ENCODE data around the gene ZC3H7B. TPM values are rescaled to one million over a fixed set of nuclear protein-coding genes. Genes with fewer than 3 reads are reported as not detected.

ZC3H7B gene
- polyA plus RNA-seq, 3 donors = 0.31 to 15.7 (median 0.49) TPM

DNA sequence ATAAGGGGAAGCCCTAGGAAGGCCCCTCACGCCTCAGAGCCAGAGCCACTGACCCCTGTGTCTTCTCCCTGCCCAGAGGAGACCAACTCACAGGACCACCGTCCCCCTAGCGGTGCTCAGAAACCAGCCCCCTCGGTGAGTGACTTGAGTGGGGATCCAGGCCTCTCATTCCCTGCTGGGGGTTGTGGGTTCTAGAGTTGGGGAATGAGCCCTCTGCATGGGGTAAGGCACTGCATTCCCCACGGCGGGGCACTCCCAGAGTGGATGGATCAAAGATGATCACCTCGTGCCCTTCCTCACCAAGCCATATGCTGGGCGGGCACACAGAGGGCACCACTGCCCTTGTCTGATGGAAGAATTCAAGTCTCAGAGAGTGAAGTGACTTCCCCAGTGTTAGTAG is 39.7 kb downstream of the ZC3H7B start:
- Histone ChIP-seq H3K4me2 (replicated peaks; ENCODE audit: extremely low read depth, low read length, poor library complexity, severe bottlenecking) (no peak overlapping the region), H3K9me3 (replicated peaks in 1 of 2; ENCODE audit: control insufficient read depth in 1 of 2, insufficient read depth in 1 of 2, low read length in 2 of 2) (no peaks in the 10 kb centered on the region), H3K36me3 (replicated peaks in 1 of 2; ENCODE audit: control insufficient read depth in 1 of 2, insufficient read depth in 2 of 2, low read length in 2 of 2) (peaks cover 63 to 80% of the 10 kb centered on the region in 2 donors), H3K9ac (ENCODE audit: insufficient read depth, low read length, poor library complexity, severe bottlenecking) (no peak overlapping the region), H4K20me1 (ENCODE audit: insufficient read depth, low read length) (no peaks in the 10 kb centered on the region), H3K79me2 (ENCODE audit: insufficient read depth, low read length) (no peaks in the 10 kb centered on the region), H3K27ac (ENCODE audit: low read depth in 1 of 2, low read length in 2 of 2) (no peak overlapping the region), H3K27me3 (ENCODE audit: control insufficient read depth in 2 of 2, insufficient read depth in 2 of 2, low read length in 2 of 2) (no peaks in the 10 kb centered on the region), H3K4me1 (ENCODE audit: control insufficient read depth in 1 of 2, insufficient read depth in 2 of 2, low read length in 2 of 2) (no peaks in the 10 kb centered on the region), H3K4me3 (replicated peaks in 1 of 3; ENCODE audit: low read depth in 2 of 3, low read length in 3 of 3) (no peak overlapping the region), H2AFZ (ENCODE audit: insufficient read depth, low read depth, low read length, poor library complexity, severe bottlenecking) (no peak overlapping the region)
- 100% methylated on average over 2 of the region's 8 CpGs for WGBS (ENCODE audit: insufficient coverage)
- no peaks in the 10 kb centered on the region for H3K4me1 Mint-ChIP-seq
- DNase-seq = no peak
- intact Hi-C loops (cut with micrococcal nuclease) = no loop called here
- peaks cover 42 to 79% of the 10 kb centered on the region in 2 donors for H3K36me3 Mint-ChIP-seq
- TF ChIP-seq, protein P1, sequence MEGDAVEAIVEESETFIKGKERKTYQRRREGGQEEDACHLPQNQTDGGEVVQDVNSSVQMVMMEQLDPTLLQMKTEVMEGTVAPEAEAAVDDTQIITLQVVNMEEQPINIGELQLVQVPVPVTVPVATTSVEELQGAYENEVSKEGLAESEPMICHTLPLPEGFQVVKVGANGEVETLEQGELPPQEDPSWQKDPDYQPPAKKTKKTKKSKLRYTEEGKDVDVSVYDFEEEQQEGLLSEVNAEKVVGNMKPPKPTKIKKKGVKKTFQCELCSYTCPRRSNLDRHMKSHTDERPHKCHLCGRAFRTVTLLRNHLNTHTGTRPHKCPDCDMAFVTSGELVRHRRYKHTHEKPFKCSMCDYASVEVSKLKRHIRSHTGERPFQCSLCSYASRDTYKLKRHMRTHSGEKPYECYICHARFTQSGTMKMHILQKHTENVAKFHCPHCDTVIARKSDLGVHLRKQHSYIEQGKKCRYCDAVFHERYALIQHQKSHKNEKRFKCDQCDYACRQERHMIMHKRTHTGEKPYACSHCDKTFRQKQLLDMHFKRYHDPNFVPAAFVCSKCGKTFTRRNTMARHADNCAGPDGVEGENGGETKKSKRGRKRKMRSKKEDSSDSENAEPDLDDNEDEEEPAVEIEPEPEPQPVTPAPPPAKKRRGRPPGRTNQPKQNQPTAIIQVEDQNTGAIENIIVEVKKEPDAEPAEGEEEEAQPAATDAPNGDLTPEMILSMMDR (IDR thresholded peaks at IDR 0.05) = no peak
- no peak overlapping the region for H3K4me3 Mint-ChIP-seq
- peak overlapping the region in 1 of 7 donors; percentile 37 for H3K27ac Mint-ChIP-seq
- no peaks in the 10 kb centered on the region for H3K9me3 Mint-ChIP-seq
- H3K27me3 Mint-ChIP-seq (ENCODE audit: low read depth in 3 of 3) = peaks cover 0 to 3% (median 2%) of the 10 kb centered on the region in 3 donors

- DNase-seq = no peak
- no CpG with 5 or more reads among the region's 3 CpGs for WGBS (ENCODE audit: insufficient coverage)
- Mint-ChIP-seq H3K9me3 (no peaks in the 10 kb centered on the region), H3K4me1 (no peaks in the 10 kb centered on the region), H3K36me3 (peaks cover 51 to 83% of the 10 kb centered on the region in 2 donors), H3K27ac (peak overlapping the region in 2 of 7 donors; percentile 26 to 61), H3K27me3 (ENCODE audit: low read depth in 3 of 3) (peaks cover 0 to 3% (median 2%) of the 10 kb centered on the region in 3 donors), H3K4me3 (no peak overlapping the region)
- Histone ChIP-seq H3K4me3 (replicated peaks in 1 of 3; ENCODE audit: low read depth in 2 of 3, low read length in 3 of 3) (no peak overlapping the region), H3K4me1 (ENCODE audit: control insufficient read depth in 1 of 2, insufficient read depth in 2 of 2, low read length in 2 of 2) (no peaks in the 10 kb centered on the region), H3K27ac (ENCODE audit: low read depth in 1 of 2, low read length in 2 of 2) (no peak overlapping the region), H3K4me2 (replicated peaks; ENCODE audit: extremely low read depth, low read length, poor library complexity, severe bottlenecking) (no peak overlapping the region), H3K9ac (ENCODE audit: insufficient read depth, low read length, poor library complexity, severe bottlenecking) (no peak overlapping the region), H3K36me3 (replicated peaks in 1 of 2; ENCODE audit: control insufficient read depth in 1 of 2, insufficient read depth in 2 of 2, low read length in 2 of 2) (peaks cover 72 to 89% of the 10 kb centered on the region in 2 donors), H4K20me1 (ENCODE audit: insufficient read depth, low read length) (no peaks in the 10 kb centered on the region), H3K27me3 (ENCODE audit: control insufficient read depth in 2 of 2, insufficient read depth in 2 of 2, low read length in 2 of 2) (no peaks in the 10 kb centered on the region), H2AFZ (ENCODE audit: insufficient read depth, low read depth, low read length, poor library complexity, severe bottlenecking) (no peak overlapping the region), H3K9me3 (replicated peaks in 1 of 2; ENCODE audit: control insufficient read depth in 1 of 2, insufficient read depth in 1 of 2, low read length in 2 of 2) (no peaks in the 10 kb centered on the region), H3K79me2 (ENCODE audit: insufficient read depth, low read length) (no peaks in the 10 kb centered on the region)
- TF ChIP-seq, protein P1 (IDR thresholded peaks at IDR 0.05) = no peak
- intact Hi-C loops (cut with micrococcal nuclease) = no loop called here
Observed at GRCh38 chr22:41341990-41342389, 40.7 kb downstream of the ZC3H7B start.

All from CD14-positive monocyte (primary cell).